Keratinocyte (primary cell): ENCODE data around the gene EPB41L2. TPM values are rescaled to one million over a fixed set of nuclear protein-coding genes. Genes with fewer than 3 reads are reported as not detected.

Source experiments
- DNase-seq: peaks from one replicate; pipeline ENCODE4 v3.0.0-alpha.2; 2011; ENCODE audit warnings: low read depth, missing footprints, low spot score
- FAIRE-seq: peaks from 2 replicates; lab custom pipeline; 2011; peaks lifted over from hg19 to GRCh38; lab: Jason Lieb, UNC
- H2AFZ ChIP-seq: 2 replicates; pipeline ENCODE4 v1.6.0; 2012; ENCODE audit warnings: low read length, control low read depth, inconsistent platforms; ENCODE audit not compliant: control insufficient read depth
- H3K27ac ChIP-seq: 2 replicates; pipeline ENCODE4 v1.5.1; 2011; ENCODE audit warnings: low read length; ENCODE audit not compliant: control insufficient read depth, insufficient read depth
- H3K27me3 ChIP-seq: 3 replicates; pipeline ENCODE4 v1.6.0; 2011; ENCODE audit warnings: low read length; ENCODE audit not compliant: control insufficient read depth, insufficient read depth; ENCODE audit errors: extremely low read depth
- H3K36me3 ChIP-seq, 2 experiments: 2 replicates in 1 of 2; 3 replicates in 1 of 2; pipeline ENCODE4 v1.5.1; 2011; ENCODE audit warnings: low read length in 2 of 2, mild to moderate bottlenecking in 1 of 2; ENCODE audit not compliant: control insufficient read depth in 2 of 2, insufficient read depth in 2 of 2; ENCODE audit errors: extremely low read depth in 1 of 2
- H3K4me1 ChIP-seq: 3 replicates; pipeline ENCODE4 v1.5.1; 2011; ENCODE audit warnings: low read length; ENCODE audit not compliant: control insufficient read depth, insufficient read depth; ENCODE audit errors: extremely low read depth
- H3K4me2 ChIP-seq: 3 replicates; pipeline ENCODE4 v1.6.0; 2011; ENCODE audit warnings: low read depth, low read length; ENCODE audit not compliant: control insufficient read depth, insufficient read depth; ENCODE audit errors: extremely low read depth
- H3K4me3 ChIP-seq, 3 experiments: fragments of 200-600 bp in 1 of 3; sonication (generic) in 1 of 3; 2 replicates in 2 of 3; 3 replicates in 1 of 3; pipeline ENCODE4 v1.5.1; 2011 to 2016; ENCODE audit warnings: low read length in 3 of 3, mild to moderate bottlenecking in 3 of 3, control low read depth in 2 of 3, inconsistent platforms in 1 of 3, low read depth in 1 of 3, mixed read lengths in 1 of 3, mixed run types in 1 of 3, moderate library complexity in 1 of 3; ENCODE audit not compliant: control insufficient read depth in 2 of 3, insufficient read depth in 2 of 3; ENCODE audit errors: extremely low read depth in 1 of 3
- H3K79me2 ChIP-seq: 2 replicates; pipeline ENCODE4 v1.6.0; 2012; ENCODE audit warnings: low read length; ENCODE audit not compliant: control insufficient read depth, insufficient read depth
- H3K9ac ChIP-seq: 3 replicates; pipeline ENCODE4 v1.6.0; 2011; ENCODE audit warnings: low read length; ENCODE audit not compliant: control insufficient read depth, insufficient read depth; ENCODE audit errors: extremely low read depth
- H3K9me1 ChIP-seq: 3 replicates; pipeline ENCODE4 v1.6.0; 2011; ENCODE audit warnings: low read length; ENCODE audit not compliant: control insufficient read depth, insufficient read depth; ENCODE audit errors: extremely low read depth
- H3K9me3 ChIP-seq: 2 replicates; pipeline ENCODE4 v1.5.1; 2012; ENCODE audit warnings: low read depth, low read length; ENCODE audit not compliant: control insufficient read depth
- H4K20me1 ChIP-seq: 3 replicates; pipeline ENCODE4 v1.6.0; 2011; ENCODE audit warnings: low read length; ENCODE audit not compliant: control insufficient read depth, insufficient read depth; ENCODE audit errors: extremely low read depth
- EZH2 ChIP-seq: IDR thresholded peaks from one replicate; pipeline ENCODE4 v1.6.1; 2012; ENCODE audit warnings: inconsistent platforms, mild to moderate bottlenecking, low read length, moderate library complexity
- dilution Hi-C: fragments of 300-500 bp; cut with MboI; formaldehyde crosslinking; loops from one replicate; pipeline ENCODE4 v1.7.0; 2020; ENCODE audit warnings: low sequenced_read_pairs; ENCODE audit not compliant: extremely low pct_ligation_motif_present
- polyA plus RNA-seq, 5 experiments: library from polyadenylated mRNA; depleted of rRNA in 3 of 5; stranded (reverse) in 3 of 5; stranded (forward) in 1 of 5; unstranded in 1 of 5; fragments of >200 nt; gene quantifications; 1 replicate in 1 of 5; 2 replicates in 3 of 5; 3 replicates in 1 of 5; pipeline versions ENCODE4 v1.2.1 to v1.2.3, GENCODE V29; 2011 to 2012; ENCODE audit warnings: missing spikeins in 2 of 5, low read depth in 1 of 5, low replicate concordance in 1 of 5
- TF ChIP-seq, protein P1 (sequence below), 3 experiments: IDR thresholded peaks in 1 of 3; conservative IDR thresholded peaks in 1 of 3; optimal IDR thresholded peaks in 1 of 3; 2 replicates in 2 of 3; 3 replicates in 1 of 3; pipeline versions ENCODE3 to v1.5.1; 2011; ENCODE audit warnings: low read length in 3 of 3, mild to moderate bottlenecking in 3 of 3, moderate library complexity in 2 of 3, control low read depth in 1 of 3, inconsistent platforms in 1 of 3; ENCODE audit not compliant: insufficient read depth in 2 of 3; ENCODE audit errors: extremely low read depth in 1 of 3

The EPB41L2 gene
- polyA plus RNA-seq, 1 donor (not counting 4 experiments of a cell fraction or from before 2014, with no cell fraction given), result 22.0 TPM

DNA sequence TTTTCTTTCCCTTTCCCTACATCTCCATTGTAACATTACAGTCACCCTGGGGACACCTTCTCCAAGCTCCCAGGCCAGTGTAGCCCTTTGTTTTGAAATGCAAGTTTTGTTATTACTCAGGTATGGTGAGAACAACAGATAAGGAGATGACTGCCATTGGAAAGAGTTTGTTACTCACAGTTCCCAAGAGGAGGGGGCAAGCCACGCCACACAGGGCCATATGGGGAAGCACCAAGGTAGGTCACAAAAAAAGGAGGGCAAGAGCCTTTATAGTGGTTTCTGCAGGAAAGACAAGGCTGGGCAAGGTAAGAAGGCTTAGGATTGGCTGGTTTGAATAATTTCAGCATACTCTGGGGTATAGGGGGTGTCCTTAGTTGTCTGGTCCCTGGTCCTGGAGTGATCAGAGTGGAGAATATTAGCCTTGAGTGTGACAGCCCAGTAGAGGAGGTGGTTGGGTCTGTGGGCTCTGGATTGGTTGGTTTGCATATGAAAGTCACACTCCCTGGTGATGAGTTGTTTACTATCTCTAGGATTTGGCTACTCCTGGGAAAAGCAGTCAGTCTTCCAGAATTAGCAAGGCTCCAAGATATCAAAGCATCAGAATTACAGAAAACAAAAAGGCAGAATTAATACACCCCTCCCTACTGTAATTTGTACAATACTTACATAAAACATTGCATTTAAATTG is 268.9 kb downstream of the EPB41L2 start:
- H4K20me1 ChIP-seq, result no peaks in the 10 kb centered on the region
- H3K9ac ChIP-seq, result no peak overlapping the region
- no peaks in the 10 kb centered on the region for H3K4me1 ChIP-seq
- H3K36me3 ChIP-seq, result no peaks in the 10 kb centered on the region
- H3K9me3 ChIP-seq, result no peaks in the 10 kb centered on the region
- FAIRE-seq, result no peak
- dilution Hi-C loops, result no loop called here
- H3K27ac ChIP-seq, result no peak overlapping the region
- no peaks in the 10 kb centered on the region for H3K27me3 ChIP-seq
- no peak overlapping the region for H3K4me3 ChIP-seq
- DNase-seq, result no peak
- TF ChIP-seq, protein P1, sequence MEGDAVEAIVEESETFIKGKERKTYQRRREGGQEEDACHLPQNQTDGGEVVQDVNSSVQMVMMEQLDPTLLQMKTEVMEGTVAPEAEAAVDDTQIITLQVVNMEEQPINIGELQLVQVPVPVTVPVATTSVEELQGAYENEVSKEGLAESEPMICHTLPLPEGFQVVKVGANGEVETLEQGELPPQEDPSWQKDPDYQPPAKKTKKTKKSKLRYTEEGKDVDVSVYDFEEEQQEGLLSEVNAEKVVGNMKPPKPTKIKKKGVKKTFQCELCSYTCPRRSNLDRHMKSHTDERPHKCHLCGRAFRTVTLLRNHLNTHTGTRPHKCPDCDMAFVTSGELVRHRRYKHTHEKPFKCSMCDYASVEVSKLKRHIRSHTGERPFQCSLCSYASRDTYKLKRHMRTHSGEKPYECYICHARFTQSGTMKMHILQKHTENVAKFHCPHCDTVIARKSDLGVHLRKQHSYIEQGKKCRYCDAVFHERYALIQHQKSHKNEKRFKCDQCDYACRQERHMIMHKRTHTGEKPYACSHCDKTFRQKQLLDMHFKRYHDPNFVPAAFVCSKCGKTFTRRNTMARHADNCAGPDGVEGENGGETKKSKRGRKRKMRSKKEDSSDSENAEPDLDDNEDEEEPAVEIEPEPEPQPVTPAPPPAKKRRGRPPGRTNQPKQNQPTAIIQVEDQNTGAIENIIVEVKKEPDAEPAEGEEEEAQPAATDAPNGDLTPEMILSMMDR (optimal IDR thresholded peaks at IDR 0.05 in 1 of 3, IDR thresholded peaks at IDR 0.05 in 1 of 3, conservative IDR thresholded peaks at IDR 0.05 in 1 of 3; ENCODE audit: extremely low read depth in 1 of 3, insufficient read depth in 2 of 3, low read length in 3 of 3), result no peak
- no peak for TF ChIP-seq EZH2
- no peak overlapping the region for H2AFZ ChIP-seq
- H3K9me1 ChIP-seq, result no peaks in the 10 kb centered on the region
- no peaks in the 10 kb centered on the region for H3K79me2 ChIP-seq
- H3K4me2 ChIP-seq, result no peak overlapping the region

Other genes with a start within 250 kb of the EPB41L2 start
- not detected in 3 replicates for gene SMLR1, start 235.8 kb downstream of the EPB41L2 start, polyA plus RNA-seq
- gene AKAP7, start 72.2 kb upstream of the EPB41L2 start, polyA plus RNA-seq, result 0.67 to 1.7 TPM (median 1.0 TPM) in 3 replicates